ENCODE data around the gene ARIH2.
A peak's percentile ranks its signal among the peaks of the same experiment; 100 is the strongest.

ARIH2 gene

GRCh38 chr3:49001155-49001554, 82.5 kb downstream of the ARIH2 start:
- H3K4me3 ChIP-seq (ENCODE audit: low read depth, low read length) = no peak overlapping the region
- no peak for DNase-seq (ENCODE audit: low read depth)
- TF ChIP-seq CTCF (IDR thresholded peaks at IDR 0.05; ENCODE audit: control insufficient read depth, extremely low read depth, insufficient read depth) = no peak

- TF ChIP-seq CTCF (IDR thresholded peaks at IDR 0.05; ENCODE audit: control insufficient read depth, extremely low read depth, insufficient read depth) = no peak
- no peak for DNase-seq (ENCODE audit: low read depth)
- H3K4me3 ChIP-seq (ENCODE audit: low read depth, low read length) = no peak overlapping the region
Measured at GRCh38 chr3:49004352-49005302, 86.0 kb downstream of the ARIH2 start.

GRCh38 chr3:49005303-49005680, 86.7 kb downstream of the ARIH2 start:
- TF ChIP-seq CTCF (IDR thresholded peaks at IDR 0.05; ENCODE audit: control insufficient read depth, extremely low read depth, insufficient read depth) = no peak
- no peak overlapping the region for H3K4me3 ChIP-seq (ENCODE audit: low read depth, low read length)
- DNase-seq (ENCODE audit: low read depth) = no peak

GRCh38 chr3:49005998-49006397, 87.4 kb downstream of the ARIH2 start:
- no peak for TF ChIP-seq CTCF (IDR thresholded peaks at IDR 0.05; ENCODE audit: control insufficient read depth, extremely low read depth, insufficient read depth)
- H3K4me3 ChIP-seq (ENCODE audit: low read depth, low read length) = peak overlapping the region; percentile 96
- no peak for DNase-seq (ENCODE audit: low read depth)

GRCh38 chr3:49006408-49007067, 87.9 kb downstream of the ARIH2 start:
- no peak for DNase-seq (ENCODE audit: low read depth)
- H3K4me3 ChIP-seq (ENCODE audit: low read depth, low read length) = peak overlapping the region; percentile 96
- no peak for TF ChIP-seq CTCF (IDR thresholded peaks at IDR 0.05; ENCODE audit: control insufficient read depth, extremely low read depth, insufficient read depth)

- peak; percentile 34 for TF ChIP-seq CTCF (IDR thresholded peaks at IDR 0.05; ENCODE audit: control insufficient read depth, extremely low read depth, insufficient read depth)
- peak within 1 kb of the TSS; percentile 96 for H3K4me3 ChIP-seq (ENCODE audit: low read depth, low read length)
- peak; percentile 97 for DNase-seq (ENCODE audit: low read depth)
Measured at GRCh38 chr3:49007068-49007770, 88.6 kb downstream of the ARIH2 start, which contains the start of gene WDR6. Gene WDR6, plus strand, starts transcription at chr3:49007391. Its CDS starts 41 bp downstream, at chr3:49007432.
